Measurements from ENCODE around the gene RNU6-9. TPM values are rescaled to one million over a fixed set of nuclear protein-coding genes. Genes with fewer than 3 reads are reported as not detected.

RNU6-9 gene
- total and polyA plus RNA-seq, 12 donors = not detected

- H3K27me3 ChIP-seq = no peaks in the 10 kb centered on the region
- intact Hi-C loops (cut with DNase I) = no loop called here
- DNase-seq (no peak), ATAC-seq (peak in 1 of 8 donors; percentile 18)
- TF ChIP-seq CTCF (IDR thresholded peaks at IDR 0.05) = no peak
- no peak overlapping the region for H3K4me3 ChIP-seq
- no peaks in the 10 kb centered on the region for H3K4me1 ChIP-seq
- no peaks in the 10 kb centered on the region for H3K9me3 ChIP-seq
- no peak overlapping the region for H3K27ac ChIP-seq
- WGBS, 2 donors = 92 to 93% methylated on average over 30 to 32 of the region's 32 CpGs
- peaks cover 0 to 55% (median 0%) of the 10 kb centered on the region in 9 donors for H3K36me3 ChIP-seq
Measured at GRCh38 chr19:899336-900042, 6.2 kb downstream of the RNU6-9 start.

- Histone ChIP-seq H3K4me1 (no peaks in the 10 kb centered on the region), H3K27ac (no peak overlapping the region), H3K9me3 (no peaks in the 10 kb centered on the region), H3K27me3 (no peaks in the 10 kb centered on the region), H3K4me3 (no peak overlapping the region), H3K36me3 (peaks cover 0 to 55% (median 0%) of the 10 kb centered on the region in 9 donors)
- intact Hi-C loops (cut with DNase I) = no loop called here
- TF ChIP-seq CTCF (IDR thresholded peaks at IDR 0.05) = no peak
- DNase-seq = no peak
- 94 to 97% methylated on average over 14 to 15 of the region's 15 CpGs for WGBS, 2 donors
- ATAC-seq = no peak
Measured at GRCh38 chr19:900043-900301, 6.7 kb downstream of the RNU6-9 start.

- Histone ChIP-seq H3K36me3 (peaks cover 0 to 55% (median 0%) of the 10 kb centered on the region in 9 donors), H3K27ac (no peak overlapping the region), H3K4me1 (no peaks in the 10 kb centered on the region), H3K4me3 (no peak overlapping the region), H3K27me3 (no peaks in the 10 kb centered on the region), H3K9me3 (no peaks in the 10 kb centered on the region)
- 85 to 87% methylated on average over 29 to 30 of the region's 30 CpGs for WGBS, 2 donors
- ATAC-seq (peak in 1 of 8 donors; percentile 13), DNase-seq (no peak)
- no peak for TF ChIP-seq CTCF (IDR thresholded peaks at IDR 0.05)
- intact Hi-C loops (cut with DNase I) = no loop called here
Measured at GRCh38 chr19:900302-901111, 7.2 kb downstream of the RNU6-9 start.

GRCh38 chr19:901216-902092 lies 8.2 kb downstream of the RNU6-9 start:
- intact Hi-C loops (cut with DNase I) = no loop called here
- Histone ChIP-seq H3K9me3 (no peaks in the 10 kb centered on the region), H3K4me1 (no peaks in the 10 kb centered on the region), H3K27me3 (no peaks in the 10 kb centered on the region), H3K36me3 (peaks cover 0 to 53% (median 0%) of the 10 kb centered on the region in 9 donors), H3K4me3 (no peak overlapping the region), H3K27ac (no peak overlapping the region)
- TF ChIP-seq CTCF (IDR thresholded peaks at IDR 0.05) = no peak
- ATAC-seq (peak in 1 of 8 donors; percentile 7), DNase-seq (no peak)
- WGBS, 2 donors = 93% methylated on average over 26 to 27 of the region's 27 CpGs

Measured in heart right ventricle (tissue), 16 donors.